Occipital lobe (tissue), 1 donor: Measurements from ENCODE around the gene ZNF41. TPM values are rescaled to one million over a fixed set of nuclear protein-coding genes. Genes with fewer than 3 reads are reported as not detected.

Source experiments
- total RNA-seq: library from RNA; depleted of rRNA; stranded (reverse); fragments of >200 nt; gene quantifications from one replicate; pipeline ENCODE4 v1.2.3, GENCODE V29; 2014

Gene ZNF41
- total RNA-seq, 1 donor from 2014 or later, result 9.2 TPM

Other genes starting within 250 kb of the ZNF41 start
- gene ZNF157, start 112.6 kb downstream of the ZNF41 start, total RNA-seq, result 4.7 TPM
- 7.3 TPM for gene ARAF, start 78.0 kb upstream of the ZNF41 start, total RNA-seq
- gene TIMP1, start 99.2 kb upstream of the ZNF41 start, total RNA-seq, result 3.9 TPM
- gene SYN1, start 136.6 kb upstream of the ZNF41 start, total RNA-seq, result 17.5 TPM
- gene CFP, start 146.7 kb upstream of the ZNF41 start, total RNA-seq, result 0.62 TPM
- 14.8 TPM for gene ELK1, start 167.3 kb upstream of the ZNF41 start, total RNA-seq
- 66.1 TPM for gene UXT, start 176.0 kb upstream of the ZNF41 start, total RNA-seq